Sigmoid colon (tissue), 7 donors: ENCODE measurements around the gene RFX3. TPM values are rescaled to one million over a fixed set of nuclear protein-coding genes. Genes with fewer than 3 reads are reported as not detected.

Source experiments
- DNase-seq: peaks from one replicate; pipeline ENCODE4 v3.0.0-alpha.2; 2019
- H3K27ac ChIP-seq, 4 donors: fragments of 200-600 bp; sonication (generic); one replicate each; pipeline ENCODE4 v1.5.1; 2016 to 2019; ENCODE audit warnings: mild to moderate bottlenecking in 1 of 4
- H3K27me3 ChIP-seq, 3 donors: fragments of 200-600 bp; sonication (generic); one replicate each; pipeline ENCODE4 v1.5.1; 2019; ENCODE audit warnings: mild to moderate bottlenecking in 1 of 3
- H3K36me3 ChIP-seq, 4 donors: fragments of 200-600 bp; sonication (generic); one replicate each; pipeline ENCODE4 v1.5.1; 2016 to 2019
- H3K4me1 ChIP-seq, 4 donors: fragments of 200-600 bp; sonication (generic); one replicate each; pipeline ENCODE4 v1.5.1; 2017 to 2019
- H3K4me3 ChIP-seq, 4 donors: fragments of 200-600 bp; sonication (generic); one replicate each; pipeline ENCODE4 v1.5.1; 2017 to 2019; ENCODE audit warnings: mild to moderate bottlenecking in 2 of 4, moderate library complexity in 1 of 4
- H3K9me3 ChIP-seq, 4 donors: fragments of 200-600 bp in 3 of 4; sonication (generic) in 3 of 4; one replicate each; pipeline versions ENCODE4 v1.5.1 to v1.6.1; 2013 to 2019
- CTCF ChIP-seq, 4 experiments: fragments of 450-650 bp in 3 of 4; fragments of 200-600 bp in 1 of 4; IDR thresholded peaks; one replicate each; pipeline ENCODE4 v1.5.1; 2016 to 2019; ENCODE audit warnings: antibody characterized with exemption in 4 of 4, mild to moderate bottlenecking in 3 of 4, moderate library complexity in 2 of 4
- EP300 ChIP-seq, 4 donors: sonication (generic); formaldehyde crosslinking; IDR thresholded peaks; one replicate each; pipeline ENCODE4 v1.6.1; 2017; ENCODE audit warnings: antibody characterized with exemption in 4 of 4
- POLR2A ChIP-seq, 2 donors: fragments of 450-650 bp; IDR thresholded peaks; one replicate each; pipeline ENCODE4 v1.6.1; 2016; ENCODE audit warnings: antibody characterized with exemption in 2 of 2, mild to moderate bottlenecking in 2 of 2, moderate library complexity in 2 of 2
- POLR2AphosphoS5 ChIP-seq, 4 donors: sonication (generic); formaldehyde crosslinking; IDR thresholded peaks; one replicate each; pipeline ENCODE4 v1.6.1; 2017; ENCODE audit warnings: antibody characterized with exemption in 4 of 4
- WGBS, 2 donors: extraction: QIAGEN DNeasy Blood & Tissue Kit; methylation state at CpG; one replicate each; pipeline ENCODE4 v1.1.7; 2013; 5-methylcytosine and 5-hydroxymethylcytosine counted together
- intact Hi-C: fragments of 100-400 bp; cut with DNase I; formaldehyde crosslinking; loops from one replicate; pipeline ENCODE4 v1.15.1; 2023
- polyA plus RNA-seq, 3 donors: library from polyadenylated mRNA; stranded (reverse); fragments of 200-250 nt; gene quantifications; one replicate each; pipeline ENCODE4 v1.2.3, GENCODE V29; 2013
- total RNA-seq, 4 donors: library from RNA; depleted of rRNA; stranded (reverse); fragments of >200 nt; gene quantifications; one replicate each; pipeline ENCODE4 v1.1.0, GENCODE V29; 2016
- donor health status: healthy with polysubstance abuse.
- donor health status: Bipolar disorder and iron deficiency.
- donor health status: healthy.

Gene RFX3
- total and polyA plus RNA-seq, 7 donors = 0.69 to 15.0 (median 6.4) TPM

GRCh38 chr9:3498691-3499090, 27.1 kb downstream of the RFX3 start:
- Histone ChIP-seq H3K4me3 (no peak overlapping the region), H3K27me3 (no peaks in the 10 kb centered on the region), H3K9me3 (no peaks in the 10 kb centered on the region), H3K4me1 (peaks cover 0 to 38% (median 8%) of the 10 kb centered on the region in 4 donors), H3K36me3 (no peaks in the 10 kb centered on the region), H3K27ac (no peak overlapping the region)
- TF ChIP-seq EP300 (IDR thresholded peaks at IDR 0.05) (no peak), CTCF (IDR thresholded peaks at IDR 0.05) (no peak), POLR2A (IDR thresholded peaks at IDR 0.05) (no peak), POLR2AphosphoS5 (IDR thresholded peaks at IDR 0.05) (no peak)
- no peak for DNase-seq
- intact Hi-C loops = no loop called here
- 86 to 89% methylated on average over 3 of the region's 3 CpGs for WGBS, 2 donors

- Histone ChIP-seq H3K9me3 (no peaks in the 10 kb centered on the region), H3K27ac (no peak overlapping the region), H3K4me3 (no peak overlapping the region), H3K27me3 (no peaks in the 10 kb centered on the region), H3K36me3 (no peaks in the 10 kb centered on the region), H3K4me1 (peaks cover 0 to 38% (median 8%) of the 10 kb centered on the region in 4 donors)
- 94 to 95% methylated on average over 4 of the region's 4 CpGs for WGBS, 2 donors
- DNase-seq = no peak
- intact Hi-C loops = no loop called here
- no peak for TF ChIP-seq POLR2AphosphoS5 (IDR thresholded peaks at IDR 0.05)
Observed at GRCh38 chr9:3497857-3498256, 27.9 kb downstream of the RFX3 start.

GRCh38 chr9:3497401-3497800, 28.4 kb downstream of the RFX3 start:
- Histone ChIP-seq H3K36me3 (no peaks in the 10 kb centered on the region), H3K9me3 (no peaks in the 10 kb centered on the region), H3K4me1 (peaks cover 0 to 38% (median 8%) of the 10 kb centered on the region in 4 donors), H3K27ac (no peak overlapping the region), H3K27me3 (no peaks in the 10 kb centered on the region), H3K4me3 (no peak overlapping the region)
- TF ChIP-seq POLR2AphosphoS5 (IDR thresholded peaks at IDR 0.05) = no peak
- TF ChIP-seq POLR2A (IDR thresholded peaks at IDR 0.05) = no peak
- TF ChIP-seq EP300 (IDR thresholded peaks at IDR 0.05) = no peak
- TF ChIP-seq CTCF (IDR thresholded peaks at IDR 0.05) = no peak
- WGBS, 2 donors = 71 to 86% methylated on average over 2 of the region's 2 CpGs
- intact Hi-C loops = no loop called here
- no peak for DNase-seq

GRCh38 chr9:3495855-3496254, 29.9 kb downstream of the RFX3 start:
- no peak for DNase-seq
- H3K4me1 ChIP-seq = peaks cover 0 to 38% (median 8%) of the 10 kb centered on the region in 4 donors
- H3K4me3 ChIP-seq = no peak overlapping the region
- WGBS, 2 donors = 19 to 55% methylated on average over 3 of the region's 3 CpGs
- no peaks in the 10 kb centered on the region for H3K27me3 ChIP-seq
- intact Hi-C loops = no loop called here
- TF ChIP-seq POLR2AphosphoS5 (IDR thresholded peaks at IDR 0.05) (no peak), POLR2A (IDR thresholded peaks at IDR 0.05) (no peak), CTCF (IDR thresholded peaks at IDR 0.05) (no peak), EP300 (IDR thresholded peaks at IDR 0.05) (no peak)
- no peaks in the 10 kb centered on the region for H3K36me3 ChIP-seq
- no peaks in the 10 kb centered on the region for H3K9me3 ChIP-seq
- no peak overlapping the region for H3K27ac ChIP-seq

GRCh38 chr9:3492214-3492613, 33.6 kb downstream of the RFX3 start:
- WGBS, 2 donors = 97% methylated on average over 4 of the region's 4 CpGs
- Histone ChIP-seq H3K4me1 (peaks cover 0 to 20% (median 4%) of the 10 kb centered on the region in 4 donors), H3K9me3 (no peaks in the 10 kb centered on the region), H3K36me3 (no peaks in the 10 kb centered on the region), H3K4me3 (no peak overlapping the region), H3K27me3 (no peaks in the 10 kb centered on the region), H3K27ac (no peak overlapping the region)
- no peak for DNase-seq
- intact Hi-C loops = no loop called here
- TF ChIP-seq POLR2AphosphoS5 (IDR thresholded peaks at IDR 0.05) = no peak
- no peak for TF ChIP-seq CTCF (IDR thresholded peaks at IDR 0.05)
- no peak for TF ChIP-seq POLR2A (IDR thresholded peaks at IDR 0.05)
- TF ChIP-seq EP300 (IDR thresholded peaks at IDR 0.05) = no peak
